ENCODE measurements around the gene TMTC1.

DNA sequence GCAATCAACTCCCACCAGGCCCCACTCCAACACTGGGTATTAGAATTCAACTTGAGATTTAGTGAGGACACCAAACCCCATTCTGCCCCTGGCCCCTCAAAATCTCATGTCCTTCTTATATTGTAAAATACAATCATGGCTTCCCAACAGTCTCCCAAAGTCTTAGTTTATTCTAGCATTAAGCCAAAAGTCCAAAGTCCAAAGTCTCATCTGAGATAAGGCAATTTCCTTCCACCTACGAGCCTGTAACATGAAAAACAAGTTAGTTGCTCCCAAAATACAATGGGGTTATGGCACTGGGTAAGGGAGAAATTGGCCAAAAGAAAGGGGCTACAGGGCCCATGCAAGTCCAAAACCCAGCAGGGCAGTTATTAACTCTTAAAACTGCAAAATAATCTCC is 46.6 kb upstream of the TMTC1 start:
- no peak for TF ChIP-seq EZH2 (IDR thresholded peaks at IDR 0.05; ENCODE audit: borderline replicate concordance, low read depth, low read length)
- no peak for TF ChIP-seq NFYB (IDR thresholded peaks at IDR 0.05; ENCODE audit: extremely low read depth, insufficient read length)
- no peak for TF ChIP-seq POLR2A (conservative IDR thresholded peaks at IDR 0.05)
- no peak for TF ChIP-seq FUS (optimal IDR thresholded peaks at IDR 0.05; ENCODE audit: low read depth, low read length)
- TF ChIP-seq CBFA2T2 (conservative IDR thresholded peaks at IDR 0.05) = no peak
- TF ChIP-seq TCF7L2 (IDR thresholded peaks at IDR 0.05; ENCODE audit: low read depth, low read length) = no peak
- no peak for TF ChIP-seq TGIF2 (CRISPR knock-in tag; IDR thresholded peaks at IDR 0.05)
- TF ChIP-seq, protein P1, sequence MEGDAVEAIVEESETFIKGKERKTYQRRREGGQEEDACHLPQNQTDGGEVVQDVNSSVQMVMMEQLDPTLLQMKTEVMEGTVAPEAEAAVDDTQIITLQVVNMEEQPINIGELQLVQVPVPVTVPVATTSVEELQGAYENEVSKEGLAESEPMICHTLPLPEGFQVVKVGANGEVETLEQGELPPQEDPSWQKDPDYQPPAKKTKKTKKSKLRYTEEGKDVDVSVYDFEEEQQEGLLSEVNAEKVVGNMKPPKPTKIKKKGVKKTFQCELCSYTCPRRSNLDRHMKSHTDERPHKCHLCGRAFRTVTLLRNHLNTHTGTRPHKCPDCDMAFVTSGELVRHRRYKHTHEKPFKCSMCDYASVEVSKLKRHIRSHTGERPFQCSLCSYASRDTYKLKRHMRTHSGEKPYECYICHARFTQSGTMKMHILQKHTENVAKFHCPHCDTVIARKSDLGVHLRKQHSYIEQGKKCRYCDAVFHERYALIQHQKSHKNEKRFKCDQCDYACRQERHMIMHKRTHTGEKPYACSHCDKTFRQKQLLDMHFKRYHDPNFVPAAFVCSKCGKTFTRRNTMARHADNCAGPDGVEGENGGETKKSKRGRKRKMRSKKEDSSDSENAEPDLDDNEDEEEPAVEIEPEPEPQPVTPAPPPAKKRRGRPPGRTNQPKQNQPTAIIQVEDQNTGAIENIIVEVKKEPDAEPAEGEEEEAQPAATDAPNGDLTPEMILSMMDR (IDR thresholded peaks at IDR 0.05 in 2 of 3, conservative IDR thresholded peaks at IDR 0.05 in 1 of 3; ENCODE audit: insufficient read depth in 2 of 3, low read depth in 1 of 3, low read length in 3 of 3) = no peak
- no peak for TF ChIP-seq FOXJ3 (CRISPR knock-in tag; IDR thresholded peaks at IDR 0.05)
- TF ChIP-seq STAT5A (IDR thresholded peaks at IDR 0.05; ENCODE audit: borderline replicate concordance, low read length) = no peak
- no peak for TF ChIP-seq EP300 (IDR thresholded peaks at IDR 0.05; ENCODE audit: low read length)

Data from K562 (cell line).